Dedifferentiated amniotic fluid mesenchymal stem cell (primary cell): ENCODE measurements around the gene PPRC1.

Experiments
- DNase-seq: peaks from one replicate; pipeline ENCODE4 v3.0.0-alpha.2; 2016; ENCODE audit errors: extremely low spot score

Gene PPRC1

GRCh38 chr10:102195296-102195870 is 62.5 kb downstream of the PPRC1 start:
- DNase-seq = no peak

DNA sequence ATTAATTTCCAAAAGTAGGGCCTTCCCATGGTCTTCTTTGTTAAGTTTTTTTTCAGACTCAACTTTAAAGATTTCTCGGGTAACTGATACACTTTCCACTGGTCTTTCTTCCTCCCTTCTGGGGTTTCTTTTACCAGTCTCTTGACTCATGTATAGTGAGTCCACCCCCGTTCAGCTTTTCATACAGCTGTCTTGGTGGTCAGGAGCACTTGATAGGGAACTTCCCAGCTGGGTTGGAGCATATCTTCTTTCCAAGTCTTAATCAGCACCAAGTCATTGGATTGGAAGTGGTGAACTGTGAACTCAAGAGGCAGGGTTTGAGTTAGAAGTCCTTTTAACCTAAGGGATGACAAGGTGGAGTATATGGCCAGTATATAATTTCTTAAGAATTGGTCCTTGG is 64.1 kb downstream of the PPRC1 start:
- no peak for DNase-seq

GRCh38 chr10:102198027-102198426 is 65.2 kb downstream of the PPRC1 start:
- DNase-seq = no peak
